Activated naive CD4-positive, alpha-beta T cell treated with anti-CD3 and anti-CD28 coated beads for 36 hours (primary cell): ENCODE data around the gene SIGLEC1. TPM values are rescaled to one million over a fixed set of nuclear protein-coding genes. Genes with fewer than 3 reads are reported as not detected.

Source experiments
- CTCF ChIA-PET: fragments of 350-600 bp; sonication (Branson Sonifier 250); formaldehyde crosslinking; loops from one replicate; lab custom pipeline; 2021; ENCODE audit warnings: antibody characterized with exemption; lab: Charles Lee
- DNase-seq: peaks from one replicate; pipeline ENCODE4 v3.0.0-alpha.2; 2020
- H3K27ac Mint-ChIP-seq: one replicate; pipeline ENCODE4 v1.8.0; 2021; ENCODE audit warnings: mild to moderate bottlenecking, mixed read lengths
- H3K27me3 Mint-ChIP-seq: one replicate; pipeline ENCODE4 v1.8.0; 2021; ENCODE audit warnings: low read depth, mixed read lengths
- H3K36me3 Mint-ChIP-seq: one replicate; pipeline ENCODE4 v1.8.0; 2021; ENCODE audit warnings: low read depth, mixed read lengths
- H3K4me1 Mint-ChIP-seq: one replicate; pipeline ENCODE4 v1.8.0; 2021; ENCODE audit warnings: low read depth, mixed read lengths
- H3K4me3 Mint-ChIP-seq: one replicate; pipeline ENCODE4 v1.8.0; 2021; ENCODE audit warnings: mild to moderate bottlenecking, moderate library complexity, mixed read lengths
- H3K9me3 Mint-ChIP-seq: one replicate; pipeline ENCODE4 v1.8.0; 2021; ENCODE audit warnings: mixed read lengths
- intact Hi-C: fragments of 100-400 bp; cut with micrococcal nuclease; formaldehyde crosslinking; loops from one replicate; pipeline ENCODE4 v1.15.1; 2023
- total RNA-seq, 2 experiments: library from RNA; stranded (reverse); gene quantifications; one replicate each; pipeline ENCODE4 v1.2.3, GENCODE V29; 2021

Gene SIGLEC1
- total RNA-seq, 2 experiments from 2014 or later = 0.02 TPM; not detected in 1

GRCh38 chr20:3752386-3752759, 40.0 kb upstream of the SIGLEC1 start:
- Mint-ChIP-seq H3K27me3 (no peaks in the 10 kb centered on the region), H3K9me3 (no peaks in the 10 kb centered on the region), H3K27ac (no peak overlapping the region), H3K4me3 (peak overlapping the region; percentile 48), H3K4me1 (peaks cover 7% of the 10 kb centered on the region), H3K36me3 (peaks cover 6% of the 10 kb centered on the region)
- no peak for DNase-seq
- intact Hi-C loops = loop anchor here (2.0 kb wide), 3 partner anchors 34 to 94 kb away; partner anchors contain the start of genes CENPB and MAVS
- CTCF ChIA-PET = interaction anchor here (0.6 to 3.8 kb wide), 5 partner anchors 15 to 333 kb away, joined by 3 to 23 read pairs (median 6); partner anchors contain the start of genes ADISSP and AP5S1

GRCh38 chr20:3751675-3752385, 39.4 kb upstream of the SIGLEC1 start:
- no peak overlapping the region for H3K27ac Mint-ChIP-seq

GRCh38 chr20:3751305-3751674, 38.9 kb upstream of the SIGLEC1 start:
- peaks cover 3% of the 10 kb centered on the region for H3K36me3 Mint-ChIP-seq
- H3K9me3 Mint-ChIP-seq = no peaks in the 10 kb centered on the region
- no peak for DNase-seq
- intact Hi-C loops = no loop called here
- CTCF ChIA-PET = interaction anchor here (0.6 to 1.9 kb wide), 12 partner anchors 9 to 206 kb away, joined by 3 to 9 read pairs (median 5); no protein-coding TSS in a partner anchor
- peaks cover 7% of the 10 kb centered on the region for H3K4me1 Mint-ChIP-seq
- H3K27ac Mint-ChIP-seq = no peak overlapping the region
- H3K27me3 Mint-ChIP-seq = peaks cover 4% of the 10 kb centered on the region
- no peak overlapping the region for H3K4me3 Mint-ChIP-seq

More at GRCh38 chr20:3751675-3752385, 39.4 kb upstream of the SIGLEC1 start:
- H3K9me3 Mint-ChIP-seq = no peaks in the 10 kb centered on the region
- DNase-seq = peak; percentile 62
- CTCF ChIA-PET = interaction anchor here (0.6 to 2.0 kb wide), 7 partner anchors 11 to 334 kb away, joined by 4 to 9 read pairs (median 5); no protein-coding TSS in a partner anchor
- H3K4me3 Mint-ChIP-seq = peak overlapping the region; percentile 48
- intact Hi-C loops = loop anchor here (2.0 kb wide), 3 partner anchors 35 to 95 kb away; partner anchors contain the start of genes CENPB and MAVS
- peaks cover 7% of the 10 kb centered on the region for H3K4me1 Mint-ChIP-seq
- no peaks in the 10 kb centered on the region for H3K27me3 Mint-ChIP-seq
- H3K36me3 Mint-ChIP-seq = peaks cover 5% of the 10 kb centered on the region

- peak; percentile 41 for DNase-seq
- H3K36me3 Mint-ChIP-seq = peaks cover 1% of the 10 kb centered on the region
- no peaks in the 10 kb centered on the region for H3K9me3 Mint-ChIP-seq
- peaks cover 13% of the 10 kb centered on the region for H3K4me1 Mint-ChIP-seq
- intact Hi-C loops = no loop called here
- peaks cover 4% of the 10 kb centered on the region for H3K27me3 Mint-ChIP-seq
- H3K27ac Mint-ChIP-seq = no peak overlapping the region
- CTCF ChIA-PET = interaction anchor here (0.9 to 1.9 kb wide), 9 partner anchors 9 to 186 kb away, joined by 3 to 9 read pairs (median 3); no protein-coding TSS in a partner anchor
- H3K4me3 Mint-ChIP-seq = no peak overlapping the region
Measured at GRCh38 chr20:3749689-3750531, 37.5 kb upstream of the SIGLEC1 start.

- H3K4me3 Mint-ChIP-seq = no peak overlapping the region
- no peak for DNase-seq
- no peak overlapping the region for H3K27ac Mint-ChIP-seq
- H3K27me3 Mint-ChIP-seq = peaks cover 4% of the 10 kb centered on the region
- intact Hi-C loops = no loop called here
- H3K4me1 Mint-ChIP-seq = peaks cover 17% of the 10 kb centered on the region
- peaks cover 1% of the 10 kb centered on the region for H3K36me3 Mint-ChIP-seq
- CTCF ChIA-PET = interaction anchor here (1.1 to 1.6 kb wide), 5 partner anchors 13 to 106 kb away, joined by 3 to 6 read pairs (median 3); no protein-coding TSS in a partner anchor
- H3K9me3 Mint-ChIP-seq = no peaks in the 10 kb centered on the region
Measured at GRCh38 chr20:3749087-3749688, 36.8 kb upstream of the SIGLEC1 start.

- Mint-ChIP-seq H3K4me3 (no peak overlapping the region), H3K36me3 (peaks cover 1% of the 10 kb centered on the region), H3K4me1 (peaks cover 17% of the 10 kb centered on the region), H3K27ac (no peak overlapping the region), H3K27me3 (peaks cover 4% of the 10 kb centered on the region), H3K9me3 (no peaks in the 10 kb centered on the region)
- DNase-seq = no peak
- intact Hi-C loops = no loop called here
- CTCF ChIA-PET = interaction anchor here (0.7 to 1.6 kb wide), 4 partner anchors 10 to 107 kb away, joined by 3 to 6 read pairs (median 4); no protein-coding TSS in a partner anchor
Measured at GRCh38 chr20:3748073-3748472, 35.7 kb upstream of the SIGLEC1 start.

GRCh38 chr20:3747471-3747870, 35.1 kb upstream of the SIGLEC1 start:
- Mint-ChIP-seq H3K27me3 (peaks cover 4% of the 10 kb centered on the region), H3K27ac (no peak overlapping the region), H3K9me3 (no peaks in the 10 kb centered on the region), H3K4me3 (no peak overlapping the region), H3K36me3 (peaks cover 1% of the 10 kb centered on the region), H3K4me1 (peaks cover 15% of the 10 kb centered on the region)
- no peak for DNase-seq
- CTCF ChIA-PET = interaction anchor here (0.9 to 1.1 kb wide), 2 partner anchors 10 to 37 kb away, joined by 3 to 6 read pairs; no protein-coding TSS in a partner anchor
- intact Hi-C loops = no loop called here

GRCh38 chr20:3745686-3746173, 33.3 kb upstream of the SIGLEC1 start:
- no peak overlapping the region for H3K27ac Mint-ChIP-seq
- H3K9me3 Mint-ChIP-seq = no peaks in the 10 kb centered on the region
- CTCF ChIA-PET = interaction anchor here (0.6 to 1.4 kb wide), 5 partner anchors 12 to 492 kb away, joined by 3 to 5 read pairs (median 4); partner anchors contain the start of gene ADISSP
- H3K36me3 Mint-ChIP-seq = no peaks in the 10 kb centered on the region
- H3K4me3 Mint-ChIP-seq = no peak overlapping the region
- no peak for DNase-seq
- peaks cover 9% of the 10 kb centered on the region for H3K4me1 Mint-ChIP-seq
- intact Hi-C loops = no loop called here
- peaks cover 4% of the 10 kb centered on the region for H3K27me3 Mint-ChIP-seq

- no peaks in the 10 kb centered on the region for H3K9me3 Mint-ChIP-seq
- peak overlapping the region; percentile 52 for H3K4me3 Mint-ChIP-seq
- intact Hi-C loops = no loop called here
- DNase-seq = peak; percentile 81
- CTCF ChIA-PET = interaction anchor here (0.6 to 1.4 kb wide), 4 partner anchors 23 to 492 kb away, joined by 3 to 5 read pairs (median 4); partner anchors contain the start of gene ADISSP
- H3K36me3 Mint-ChIP-seq = no peaks in the 10 kb centered on the region
- peaks cover 9% of the 10 kb centered on the region for H3K4me1 Mint-ChIP-seq
- no peak overlapping the region for H3K27ac Mint-ChIP-seq
- peaks cover 4% of the 10 kb centered on the region for H3K27me3 Mint-ChIP-seq
Measured at GRCh38 chr20:3744806-3745685, 32.6 kb upstream of the SIGLEC1 start.

- peaks cover 4% of the 10 kb centered on the region for H3K27me3 Mint-ChIP-seq
- DNase-seq = no peak
- H3K4me1 Mint-ChIP-seq = peaks cover 9% of the 10 kb centered on the region
- intact Hi-C loops = no loop called here
- no peaks in the 10 kb centered on the region for H3K9me3 Mint-ChIP-seq
- H3K27ac Mint-ChIP-seq = no peak overlapping the region
- H3K36me3 Mint-ChIP-seq = no peaks in the 10 kb centered on the region
- no peak overlapping the region for H3K4me3 Mint-ChIP-seq
- CTCF ChIA-PET = interaction anchor here (1.0 kb wide), 1 partner anchor 49 kb away, joined by 9 read pairs; no protein-coding TSS in a partner anchor
Measured at GRCh38 chr20:3744037-3744436, 31.6 kb upstream of the SIGLEC1 start.

GRCh38 chr20:3743251-3743650, 30.9 kb upstream of the SIGLEC1 start:
- H3K27me3 Mint-ChIP-seq = peaks cover 4% of the 10 kb centered on the region
- DNase-seq = no peak
- intact Hi-C loops = no loop called here
- CTCF ChIA-PET = interaction anchor here (1.0 kb wide), 2 partner anchors 32 to 48 kb away, joined by 3 to 9 read pairs; no protein-coding TSS in a partner anchor
- H3K27ac Mint-ChIP-seq = no peak overlapping the region
- H3K36me3 Mint-ChIP-seq = no peaks in the 10 kb centered on the region
- peaks cover 9% of the 10 kb centered on the region for H3K4me1 Mint-ChIP-seq
- H3K4me3 Mint-ChIP-seq = no peak overlapping the region
- no peaks in the 10 kb centered on the region for H3K9me3 Mint-ChIP-seq
